Measurements from ENCODE around the gene ZG16.
"Not testable (repeated sequence)": the region's sequence is repeated elsewhere in the genome, so short reads cannot be mapped to it uniquely, and the experiment has no call there.

The ZG16 gene, protein sequence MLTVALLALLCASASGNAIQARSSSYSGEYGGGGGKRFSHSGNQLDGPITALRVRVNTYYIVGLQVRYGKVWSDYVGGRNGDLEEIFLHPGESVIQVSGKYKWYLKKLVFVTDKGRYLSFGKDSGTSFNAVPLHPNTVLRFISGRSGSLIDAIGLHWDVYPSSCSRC

DNA sequence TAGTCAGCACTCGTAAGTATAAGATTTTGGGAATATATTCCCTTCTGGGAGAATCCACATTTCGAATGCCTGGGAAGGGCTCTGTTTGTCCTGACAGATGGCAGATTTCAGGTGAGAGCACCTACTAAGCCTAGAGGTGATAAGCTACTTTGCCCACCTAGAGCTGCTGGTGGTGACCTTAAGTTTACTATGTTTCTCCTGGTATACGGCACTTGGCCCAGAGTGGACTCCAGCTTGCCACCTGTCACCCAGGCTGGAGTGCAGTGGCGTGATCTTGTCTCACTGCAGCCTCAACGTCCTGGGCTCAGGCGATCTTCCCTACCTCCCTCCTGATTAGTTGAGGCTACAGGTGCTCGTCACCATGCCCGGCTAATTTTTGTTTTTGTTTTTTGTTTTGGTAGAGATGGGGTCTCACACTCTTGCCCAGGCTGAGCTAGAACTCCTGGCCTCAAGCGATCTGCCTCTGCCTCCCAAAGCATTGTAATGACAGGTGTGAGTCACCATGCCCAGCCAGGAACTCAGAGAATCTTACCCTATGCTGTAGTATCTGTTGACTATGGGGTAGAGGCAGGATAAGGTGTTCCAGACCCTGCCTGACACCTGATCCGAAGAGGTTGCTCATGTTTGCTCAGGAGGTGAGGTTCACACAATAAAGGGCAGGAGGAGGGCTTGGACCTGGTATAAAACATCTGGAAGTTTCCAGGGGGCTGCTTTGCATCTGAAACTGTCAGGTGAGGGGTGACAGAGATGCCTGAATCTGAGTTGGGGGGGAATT, at the start of gene ZG16:
TSS of gene ZG16 (plus strand) at position 681 of the 775 bp plus-strand sequence. CDS start 1,011 bp downstream, outside the sequence.
- TF ChIP-seq, protein P1, sequence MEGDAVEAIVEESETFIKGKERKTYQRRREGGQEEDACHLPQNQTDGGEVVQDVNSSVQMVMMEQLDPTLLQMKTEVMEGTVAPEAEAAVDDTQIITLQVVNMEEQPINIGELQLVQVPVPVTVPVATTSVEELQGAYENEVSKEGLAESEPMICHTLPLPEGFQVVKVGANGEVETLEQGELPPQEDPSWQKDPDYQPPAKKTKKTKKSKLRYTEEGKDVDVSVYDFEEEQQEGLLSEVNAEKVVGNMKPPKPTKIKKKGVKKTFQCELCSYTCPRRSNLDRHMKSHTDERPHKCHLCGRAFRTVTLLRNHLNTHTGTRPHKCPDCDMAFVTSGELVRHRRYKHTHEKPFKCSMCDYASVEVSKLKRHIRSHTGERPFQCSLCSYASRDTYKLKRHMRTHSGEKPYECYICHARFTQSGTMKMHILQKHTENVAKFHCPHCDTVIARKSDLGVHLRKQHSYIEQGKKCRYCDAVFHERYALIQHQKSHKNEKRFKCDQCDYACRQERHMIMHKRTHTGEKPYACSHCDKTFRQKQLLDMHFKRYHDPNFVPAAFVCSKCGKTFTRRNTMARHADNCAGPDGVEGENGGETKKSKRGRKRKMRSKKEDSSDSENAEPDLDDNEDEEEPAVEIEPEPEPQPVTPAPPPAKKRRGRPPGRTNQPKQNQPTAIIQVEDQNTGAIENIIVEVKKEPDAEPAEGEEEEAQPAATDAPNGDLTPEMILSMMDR (IDR thresholded peaks at IDR 0.05; ENCODE audit: borderline replicate concordance, control extremely low read depth, extremely low read depth, insufficient read depth, missing control alignments), result no peak
- no peak for DNase-seq (ENCODE audit: low spot score)
- in situ Hi-C loops (cut with MboI; ENCODE audit: low sequenced_read_pairs, unreplicated experiment), result no loop called here

DNA sequence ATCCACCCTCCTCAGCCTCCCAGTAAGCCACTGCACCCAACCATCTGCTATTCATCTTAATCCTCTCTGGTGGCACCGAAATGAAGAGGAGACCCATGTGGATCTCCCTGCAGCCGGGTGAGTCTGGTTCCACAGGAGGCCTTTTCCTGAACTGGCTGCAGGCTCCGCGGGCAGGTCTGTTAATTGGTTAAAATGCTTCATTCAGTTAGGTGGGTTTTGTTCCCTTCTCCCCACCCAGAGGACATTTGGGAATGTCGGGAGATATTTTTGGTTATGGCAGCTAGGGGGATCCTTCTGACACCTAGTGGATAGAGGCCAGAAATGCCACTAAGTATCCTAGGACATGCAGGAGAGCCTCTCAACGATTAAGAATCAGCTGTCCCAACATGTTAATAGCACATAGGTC, 48.9 kb upstream of the ZG16 start:
- DNase-seq (ENCODE audit: low spot score), result no peak
- in situ Hi-C loops (cut with MboI; ENCODE audit: low sequenced_read_pairs, unreplicated experiment), result no loop called here
- TF ChIP-seq, protein P1 (IDR thresholded peaks at IDR 0.05; ENCODE audit: borderline replicate concordance, control extremely low read depth, extremely low read depth, insufficient read depth, missing control alignments), result peak; percentile 16

DNA sequence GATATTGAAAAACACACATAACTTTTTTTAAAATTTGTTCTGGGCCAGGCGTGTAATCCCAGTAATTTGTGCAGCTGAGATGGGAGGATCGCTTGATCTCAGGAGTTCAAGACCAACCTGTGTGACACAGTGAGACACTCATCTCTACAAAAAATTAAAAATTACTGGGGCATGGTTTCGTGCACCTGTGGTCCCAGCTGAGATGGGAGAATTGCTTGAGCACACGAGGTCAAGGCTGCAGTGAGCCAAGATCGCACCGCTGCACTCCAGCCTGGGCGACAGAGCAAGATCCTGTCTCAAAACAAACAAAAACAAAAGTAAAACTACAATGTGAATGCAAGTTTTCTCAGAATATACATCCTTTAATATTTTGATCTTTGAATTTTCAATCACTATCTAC, 47.4 kb upstream of the ZG16 start:
- DNase-seq (ENCODE audit: low spot score), result no peak
- in situ Hi-C loops (cut with MboI; ENCODE audit: low sequenced_read_pairs, unreplicated experiment), result no loop called here
- TF ChIP-seq, protein P1 (IDR thresholded peaks at IDR 0.05; ENCODE audit: borderline replicate concordance, control extremely low read depth, extremely low read depth, insufficient read depth, missing control alignments), result no peak

DNA sequence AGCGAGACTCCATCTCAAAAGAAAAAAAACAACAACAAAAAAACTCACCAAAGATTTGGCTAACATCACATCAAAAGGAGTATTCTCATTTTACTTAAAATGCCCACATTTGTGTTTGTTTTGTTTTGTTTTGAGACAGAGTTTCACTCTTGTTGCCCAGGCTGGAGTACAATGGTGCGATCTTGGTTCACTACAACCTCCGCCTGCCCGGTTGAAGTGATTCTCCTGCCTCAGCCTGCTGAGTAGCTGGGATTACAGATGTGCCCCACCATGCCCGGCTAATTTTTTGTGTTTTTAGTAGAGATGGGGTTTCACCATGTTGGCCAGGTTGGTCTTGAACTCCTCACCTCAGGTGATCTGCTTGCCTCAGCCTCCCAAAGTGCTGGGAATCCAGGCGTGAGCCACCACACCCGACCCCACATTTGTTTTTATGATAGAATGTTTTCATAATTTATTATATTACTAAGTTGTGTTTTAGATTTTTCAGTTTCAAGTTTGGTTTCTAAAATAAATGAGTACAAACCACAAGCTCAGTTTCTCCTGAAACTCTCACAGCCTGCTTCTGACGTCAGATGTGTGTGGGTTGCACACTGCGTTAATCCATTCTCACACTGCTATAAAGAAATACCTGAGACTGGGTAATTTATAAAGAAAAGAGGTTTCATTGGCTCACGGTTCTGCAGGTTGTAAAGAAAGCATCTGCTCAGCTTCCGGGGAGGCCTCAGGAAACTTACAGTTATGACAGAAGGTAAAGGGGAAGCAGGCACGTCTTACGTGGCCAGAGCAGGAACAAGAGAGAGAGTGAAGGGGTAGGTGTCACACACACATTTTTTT, 46.1 kb upstream of the ZG16 start:
- in situ Hi-C loops (cut with MboI; ENCODE audit: low sequenced_read_pairs, unreplicated experiment), result not testable (repeated sequence)
- peak; percentile 77 for DNase-seq (ENCODE audit: low spot score)

DNA sequence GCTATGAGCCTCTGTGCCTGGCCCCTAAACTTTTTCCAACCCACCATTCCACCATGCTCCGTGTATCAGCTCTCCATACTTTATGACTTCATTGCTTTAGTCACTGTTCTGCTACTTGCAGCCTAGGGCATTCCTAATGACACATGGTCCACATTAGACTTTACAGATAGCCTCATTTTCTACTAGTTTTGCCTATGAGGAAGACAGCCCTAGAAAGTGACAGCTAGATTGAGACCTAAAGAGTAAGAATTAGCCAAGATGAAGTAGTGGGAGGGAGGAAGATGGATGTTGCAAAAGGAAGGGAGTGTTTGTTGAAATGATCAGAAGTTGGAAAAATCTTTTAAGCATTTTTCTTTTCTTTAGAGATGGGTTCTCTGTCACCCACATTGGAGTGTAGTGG, 43.3 kb upstream of the ZG16 start:
- in situ Hi-C loops (cut with MboI; ENCODE audit: low sequenced_read_pairs, unreplicated experiment), result no loop called here

DNA sequence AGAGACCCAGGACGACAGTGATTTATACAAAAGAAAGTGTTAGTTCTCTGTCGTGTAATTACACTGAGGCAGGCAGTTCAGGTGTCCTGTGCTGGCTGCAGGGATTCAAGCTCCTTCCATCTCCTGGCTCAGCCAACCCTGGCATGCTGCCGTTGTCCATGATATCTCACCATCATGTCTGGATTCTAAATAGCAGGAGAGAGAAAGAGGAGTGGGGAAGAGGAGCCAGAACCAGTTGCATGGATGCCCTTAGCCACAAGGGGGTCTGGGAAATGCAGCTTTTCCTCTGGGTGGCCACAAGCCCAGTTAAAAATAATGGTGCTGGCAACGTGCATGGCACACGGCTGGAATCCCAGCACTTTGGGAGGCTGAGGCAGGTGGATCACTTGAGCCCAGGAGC, 41.9 kb upstream of the ZG16 start:
- in situ Hi-C loops (cut with MboI; ENCODE audit: low sequenced_read_pairs, unreplicated experiment), result no loop called here
- DNase-seq (ENCODE audit: low spot score), result no peak
- TF ChIP-seq, protein P1 (IDR thresholded peaks at IDR 0.05; ENCODE audit: borderline replicate concordance, control extremely low read depth, extremely low read depth, insufficient read depth, missing control alignments), result no peak

More for the DNA sequence above, 43.3 kb upstream of the ZG16 start:
- no peak for DNase-seq (ENCODE audit: low spot score)
- TF ChIP-seq, protein P1 (IDR thresholded peaks at IDR 0.05; ENCODE audit: borderline replicate concordance, control extremely low read depth, extremely low read depth, insufficient read depth, missing control alignments), result no peak
